HEK293 (cell line): ENCODE data around the gene PIP5KL1.

Experiments
- CTCF ChIA-PET: fragments of 350-600 bp; formaldehyde crosslinking; extraction: SDS; loops from one replicate; lab custom pipeline; 2021; ENCODE audit warnings: antibody characterized with exemption; lab: Yijun Ruan, JAX
- POLR2A ChIA-PET: fragments of 300-600 bp; formaldehyde crosslinking; extraction: SDS; loops from one replicate; lab custom pipeline; 2020; ENCODE audit warnings: antibody characterized with exemption, inconsistent platforms; lab: Yijun Ruan, JAX
- H3K27ac ChIP-seq: fragments of 200-500 bp; sonication (Bioruptor generic); 2 replicates; pipeline ENCODE4 v1.5.1; 2014; ENCODE audit warnings: low read depth, low read length, control low read depth, inconsistent platforms; ENCODE audit errors: extremely low read depth
- H3K36me3 ChIP-seq, 2 experiments: fragments of 200-500 bp in 1 of 2; sonication (Bioruptor generic) in 1 of 2; 1 replicate in 1 of 2; 2 replicates in 1 of 2; pipeline ENCODE4 v1.5.1; 2014 to 2017; ENCODE audit warnings: inconsistent platforms in 2 of 2, low read length in 2 of 2; ENCODE audit not compliant: control insufficient read depth in 2 of 2, insufficient read depth in 1 of 2
- H3K4me1 ChIP-seq: fragments of 200-500 bp; sonication (Bioruptor generic); 2 replicates; pipeline ENCODE4 v1.5.1; 2014; ENCODE audit warnings: mild to moderate bottlenecking, low read length, inconsistent platforms; ENCODE audit not compliant: control insufficient read depth, insufficient read depth
- H3K4me3 ChIP-seq: 2 replicates; pipeline ENCODE4 v1.5.1; 2011; ENCODE audit warnings: low read depth, mild to moderate bottlenecking, control low read depth, low read length, moderate library complexity
- H3K9me3 ChIP-seq: fragments of 200-500 bp; sonication (Bioruptor generic); 2 replicates; pipeline ENCODE4 v1.5.1; 2014; ENCODE audit warnings: low read depth, low read length, inconsistent platforms; ENCODE audit not compliant: control insufficient read depth, insufficient read depth
- BCL11A ChIP-seq: fragments of 450-650 bp; formaldehyde crosslinking; IDR thresholded peaks from 2 replicates; pipeline ENCODE4 v1.5.1; 2016; ENCODE audit warnings: low read depth, missing biosample characterization, missing genetic modification characterization
- IKZF3 ChIP-seq: fragments of 450-650 bp; IDR thresholded peaks from 2 replicates; pipeline ENCODE4 v1.5.0; 2018; ENCODE audit warnings: missing biosample characterization, mild to moderate bottlenecking, missing genetic modification characterization, moderate library complexity
- KLF8 ChIP-seq: fragments of 450-650 bp; formaldehyde crosslinking; IDR thresholded peaks from 2 replicates; pipeline ENCODE4 v1.5.1; 2016; ENCODE audit warnings: missing biosample characterization, missing genetic modification characterization
- OVOL3 ChIP-seq: fragments of 450-650 bp; formaldehyde crosslinking; IDR thresholded peaks from 2 replicates; pipeline ENCODE4 v1.5.1; 2016; ENCODE audit warnings: missing biosample characterization, missing genetic modification characterization
- SALL2 ChIP-seq: fragments of 450-650 bp; formaldehyde crosslinking; IDR thresholded peaks from 2 replicates; pipeline ENCODE4 v1.5.0; 2017; ENCODE audit warnings: missing biosample characterization, mild to moderate bottlenecking, missing genetic modification characterization, borderline replicate concordance
- SETDB1 ChIP-seq: IDR thresholded peaks from one replicate; pipeline ENCODE4 v1.6.1; 2017; ENCODE audit warnings: mild to moderate bottlenecking, low read length, moderate library complexity, mixed read lengths; ENCODE audit not compliant: insufficient read length
- WT1 ChIP-seq: fragments of 450-650 bp; formaldehyde crosslinking; IDR thresholded peaks from 2 replicates; pipeline ENCODE4 v1.5.1; 2016; ENCODE audit warnings: missing biosample characterization, missing genetic modification characterization
- ZBTB1 ChIP-seq: fragments of 450-650 bp; formaldehyde crosslinking; IDR thresholded peaks from 2 replicates; pipeline ENCODE4 v1.5.1; 2016; ENCODE audit warnings: missing biosample characterization, missing genetic modification characterization
- ZBTB26 ChIP-seq: fragments of 450-650 bp; formaldehyde crosslinking; optimal IDR thresholded peaks from 2 replicates; pipeline ENCODE3; 2016; ENCODE audit warnings: missing biosample characterization, mild to moderate bottlenecking, missing genetic modification characterization
- ZBTB44 ChIP-seq: fragments of 450-650 bp; IDR thresholded peaks from 2 replicates; pipeline ENCODE4 v1.5.1; 2018; ENCODE audit warnings: missing biosample characterization, mild to moderate bottlenecking, missing genetic modification characterization
- ZIC2 ChIP-seq: fragments of 450-650 bp; formaldehyde crosslinking; IDR thresholded peaks from 2 replicates; pipeline ENCODE4 v1.5.1; 2016; ENCODE audit warnings: missing biosample characterization, missing genetic modification characterization
- ZNF133 ChIP-seq: fragments of 450-650 bp; formaldehyde crosslinking; IDR thresholded peaks from 2 replicates; pipeline ENCODE4 v1.5.1; 2016; ENCODE audit warnings: missing biosample characterization, missing genetic modification characterization
- ZNF184 ChIP-seq: fragments of 450-650 bp; IDR thresholded peaks from 2 replicates; pipeline ENCODE4 v1.5.1; 2018; ENCODE audit warnings: missing biosample characterization, mild to moderate bottlenecking, missing genetic modification characterization
- ZNF2 ChIP-seq: fragments of 450-650 bp; formaldehyde crosslinking; IDR thresholded peaks from 2 replicates; pipeline ENCODE4 v1.5.1; 2016; ENCODE audit warnings: missing biosample characterization, missing genetic modification characterization
- ZNF23 ChIP-seq: fragments of 450-650 bp; formaldehyde crosslinking; IDR thresholded peaks from 2 replicates; pipeline ENCODE4 v1.5.1; 2016; ENCODE audit warnings: missing biosample characterization, missing genetic modification characterization, borderline replicate concordance
- ZNF404 ChIP-seq: fragments of 450-650 bp; formaldehyde crosslinking; IDR thresholded peaks from 2 replicates; pipeline ENCODE4 v1.5.1; 2017; ENCODE audit warnings: missing biosample characterization, missing genetic modification characterization
- ZNF514 ChIP-seq: fragments of 450-650 bp; formaldehyde crosslinking; IDR thresholded peaks from 2 replicates; pipeline ENCODE4 v1.5.1; 2016; ENCODE audit warnings: missing biosample characterization, missing genetic modification characterization
- ZNF530 ChIP-seq: fragments of 450-650 bp; formaldehyde crosslinking; IDR thresholded peaks from 2 replicates; pipeline ENCODE4 v1.5.1; 2016; ENCODE audit warnings: low read depth, missing biosample characterization, missing genetic modification characterization
- ZNF549 ChIP-seq: fragments of 450-650 bp; IDR thresholded peaks from 2 replicates; pipeline ENCODE4 v1.5.1; 2018; ENCODE audit warnings: missing biosample characterization, missing genetic modification characterization, mild to moderate bottlenecking, inconsistent platforms, moderate library complexity
- ZNF600 ChIP-seq: fragments of 450-650 bp; formaldehyde crosslinking; IDR thresholded peaks from 2 replicates; pipeline ENCODE4 v1.5.1; 2016; ENCODE audit warnings: missing biosample characterization, missing genetic modification characterization
- ZNF610 ChIP-seq: fragments of 450-650 bp; formaldehyde crosslinking; IDR thresholded peaks from 2 replicates; pipeline ENCODE4 v1.5.1; 2016; ENCODE audit warnings: missing biosample characterization, missing genetic modification characterization, borderline replicate concordance
- ZNF707 ChIP-seq: fragments of 450-650 bp; formaldehyde crosslinking; IDR thresholded peaks from 2 replicates; pipeline ENCODE4 v1.5.1; 2016; ENCODE audit warnings: missing biosample characterization, missing genetic modification characterization
- TF ChIP-seq, protein P1 (sequence below): fragments of 450-650 bp; formaldehyde crosslinking; IDR thresholded peaks from 2 replicates; pipeline ENCODE4 v1.5.1; 2016; ENCODE audit warnings: missing biosample characterization, missing genetic modification characterization
- TF ChIP-seq, protein P2 (sequence below): fragments of 450-650 bp; formaldehyde crosslinking; IDR thresholded peaks from 2 replicates; pipeline ENCODE4 v1.5.1; 2016; ENCODE audit warnings: missing biosample characterization, missing genetic modification characterization

PIP5KL1 gene

GRCh38 chr9:127893392-127893791, 37.2 kb downstream of the PIP5KL1 start (continued):
- TF ChIP-seq ZNF23 (tag by site-specific recombination), result no peak
- TF ChIP-seq BCL11A (tag by site-specific recombination), result no peak
- no peak for TF ChIP-seq ZNF514 (tag by site-specific recombination)
- TF ChIP-seq IKZF3 (tag by site-specific recombination), result no peak
- TF ChIP-seq, all 188 proteins: peak for 0

DNA sequence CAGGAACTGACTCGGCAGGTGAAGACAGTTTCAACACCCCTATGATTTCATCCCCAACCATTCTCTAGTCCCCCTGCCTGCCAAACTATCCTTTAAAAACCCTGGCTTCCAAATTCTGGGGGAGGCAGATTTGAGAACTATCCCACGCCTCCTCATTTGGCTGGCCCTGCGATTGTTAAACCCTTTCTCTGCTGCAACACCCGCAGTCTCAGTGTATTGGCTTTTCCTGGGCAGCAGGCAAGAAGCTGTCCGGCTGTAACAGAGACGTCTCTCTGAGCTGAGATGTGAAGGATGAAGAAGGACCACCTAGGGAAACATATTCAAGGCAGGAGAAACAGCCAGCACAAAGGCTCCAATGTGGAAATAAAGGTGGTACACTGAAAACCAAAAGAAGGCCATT, 37.7 kb downstream of the PIP5KL1 start:
- Histone ChIP-seq H3K36me3 (peaks cover 3 to 73% of the 10 kb centered on the region in 2 experiments; a peak in 2 of 3 replicates), H3K4me3 (no peak overlapping the region), H3K4me1 (no peaks in the 10 kb centered on the region), H3K27ac (no peak overlapping the region), H3K9me3 (no peaks in the 10 kb centered on the region)
- ChIA-PET POLR2A (no interaction called here), CTCF (interaction anchor here (1.6 kb wide), 1 partner anchor 23 kb away, joined by 10 read pairs; no protein-coding TSS in a partner anchor)
- TF ChIP-seq ZNF133 (no peak), SETDB1 (peak; percentile 66)
- TF ChIP-seq, all 188 proteins: peak for 1

DNA sequence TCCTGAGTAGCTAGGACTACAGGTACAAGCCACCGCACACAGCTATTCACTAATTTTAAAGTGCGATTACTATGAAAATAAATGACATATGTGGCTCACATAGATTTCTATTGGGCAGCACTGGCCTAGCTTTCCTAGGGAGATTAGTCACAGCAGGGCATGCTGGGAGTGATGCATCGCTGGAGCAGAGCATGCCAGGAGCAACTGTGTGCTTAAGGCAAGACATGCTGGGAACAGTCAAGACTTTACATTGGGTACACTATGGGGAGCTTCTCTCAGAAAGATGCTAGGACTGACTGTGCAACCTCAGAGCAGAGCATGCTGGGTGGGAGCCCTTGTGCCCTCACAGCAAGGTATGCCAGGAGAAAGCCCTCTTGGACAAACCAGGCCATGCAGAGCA, 40.5 kb downstream of the PIP5KL1 start:
- POLR2A ChIA-PET, result interaction anchor here (1.1 to 1.2 kb wide), 2 partner anchors 8 to 13 kb away, joined by 4 read pairs; no protein-coding TSS in a partner anchor
- Histone ChIP-seq H3K4me1 (no peaks in the 10 kb centered on the region), H3K27ac (no peak overlapping the region), H3K9me3 (no peaks in the 10 kb centered on the region), H3K4me3 (no peak overlapping the region), H3K36me3 (peaks cover 7 to 72% of the 10 kb centered on the region in 2 experiments)
- CTCF ChIA-PET, result interaction anchor here (0.6 kb wide), 2 partner anchors 62 to 117 kb away, joined by 3 to 5 read pairs; no protein-coding TSS in a partner anchor
- no peak for TF ChIP-seq ZBTB1 (tag by site-specific recombination)
- TF ChIP-seq ZNF549, result no peak
- TF ChIP-seq ZIC2 (tag by site-specific recombination), result peak; percentile 69
- TF ChIP-seq ZNF2 (tag by site-specific recombination), result no peak
- TF ChIP-seq ZBTB26, result no peak
- TF ChIP-seq, protein P1, sequence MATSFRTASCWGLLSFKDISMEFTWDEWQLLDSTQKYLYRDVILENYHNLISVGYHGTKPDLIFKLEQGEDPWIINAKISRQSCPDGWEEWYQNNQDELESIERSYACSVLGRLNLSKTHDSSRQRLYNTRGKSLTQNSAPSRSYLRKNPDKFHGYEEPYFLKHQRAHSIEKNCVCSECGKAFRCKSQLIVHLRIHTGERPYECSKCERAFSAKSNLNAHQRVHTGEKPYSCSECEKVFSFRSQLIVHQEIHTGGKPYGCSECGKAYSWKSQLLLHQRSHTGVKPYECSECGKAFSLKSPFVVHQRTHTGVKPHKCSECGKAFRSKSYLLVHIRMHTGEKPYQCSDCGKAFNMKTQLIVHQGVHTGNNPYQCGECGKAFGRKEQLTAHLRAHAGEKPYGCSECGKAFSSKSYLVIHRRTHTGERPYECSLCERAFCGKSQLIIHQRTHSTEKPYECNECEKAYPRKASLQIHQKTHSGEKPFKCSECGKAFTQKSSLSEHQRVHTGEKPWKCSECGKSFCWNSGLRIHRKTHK (tag by site-specific recombination), result no peak

DNA sequence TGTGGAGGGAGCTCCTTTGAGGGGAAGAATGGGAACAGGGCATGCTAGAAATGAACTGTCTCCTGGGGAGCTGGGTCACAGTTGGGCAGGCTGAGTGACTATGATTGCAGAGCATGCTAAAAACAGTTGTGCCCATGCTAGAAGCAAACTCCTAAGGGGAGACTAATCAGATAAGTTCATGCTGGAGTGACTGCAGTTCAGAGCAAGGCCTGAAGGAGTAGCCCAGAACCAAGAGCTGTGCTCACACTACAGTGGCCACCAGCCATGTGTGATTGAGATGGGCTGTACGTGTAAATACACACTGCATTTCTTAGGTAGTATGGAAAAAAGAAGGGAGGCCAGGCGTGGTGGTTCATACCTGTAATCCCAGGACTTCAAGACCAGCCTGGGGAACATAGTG, 42.8 kb downstream of the PIP5KL1 start:
- Histone ChIP-seq H3K4me1 (no peaks in the 10 kb centered on the region), H3K9me3 (no peaks in the 10 kb centered on the region), H3K36me3 (peaks cover 7 to 50% of the 10 kb centered on the region in 2 experiments), H3K27ac (no peak overlapping the region), H3K4me3 (no peak overlapping the region)
- ChIA-PET CTCF (interaction anchor here (1.2 kb wide), 1 partner anchor 19 kb away, joined by 4 read pairs; no protein-coding TSS in a partner anchor), POLR2A (interaction anchor here (1.7 kb wide), 1 partner anchor 9 kb away, joined by 6 read pairs; no protein-coding TSS in a partner anchor)
- no peak for TF ChIP-seq OVOL3
- TF ChIP-seq ZNF610, result no peak
- TF ChIP-seq ZNF404, result no peak
- no peak for TF ChIP-seq KLF8 (tag by site-specific recombination)
- TF ChIP-seq SALL2 (tag by site-specific recombination), result no peak
- TF ChIP-seq ZNF707 (tag by site-specific recombination), result no peak
- TF ChIP-seq ZIC2 (tag by site-specific recombination), result no peak
- no peak for TF ChIP-seq ZBTB44
- TF ChIP-seq, protein P2, sequence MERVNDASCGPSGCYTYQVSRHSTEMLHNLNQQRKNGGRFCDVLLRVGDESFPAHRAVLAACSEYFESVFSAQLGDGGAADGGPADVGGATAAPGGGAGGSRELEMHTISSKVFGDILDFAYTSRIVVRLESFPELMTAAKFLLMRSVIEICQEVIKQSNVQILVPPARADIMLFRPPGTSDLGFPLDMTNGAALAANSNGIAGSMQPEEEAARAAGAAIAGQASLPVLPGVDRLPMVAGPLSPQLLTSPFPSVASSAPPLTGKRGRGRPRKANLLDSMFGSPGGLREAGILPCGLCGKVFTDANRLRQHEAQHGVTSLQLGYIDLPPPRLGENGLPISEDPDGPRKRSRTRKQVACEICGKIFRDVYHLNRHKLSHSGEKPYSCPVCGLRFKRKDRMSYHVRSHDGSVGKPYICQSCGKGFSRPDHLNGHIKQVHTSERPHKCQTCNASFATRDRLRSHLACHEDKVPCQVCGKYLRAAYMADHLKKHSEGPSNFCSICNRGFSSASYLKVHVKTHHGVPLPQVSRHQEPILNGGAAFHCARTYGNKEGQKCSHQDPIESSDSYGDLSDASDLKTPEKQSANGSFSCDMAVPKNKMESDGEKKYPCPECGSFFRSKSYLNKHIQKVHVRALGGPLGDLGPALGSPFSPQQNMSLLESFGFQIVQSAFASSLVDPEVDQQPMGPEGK (tag by site-specific recombination), result no peak
- no peak for TF ChIP-seq ZNF184 (tag by site-specific recombination)
- TF ChIP-seq ZNF530 (tag by site-specific recombination), result no peak
- TF ChIP-seq WT1 (tag by site-specific recombination), result no peak
- no peak for TF ChIP-seq ZNF600 (tag by site-specific recombination)
